HG03039 (cell line): ENCODE data around the gene OR52A5.
"Not testable (repeated sequence)": the region's sequence is repeated elsewhere in the genome, so short reads cannot be mapped to it uniquely, and the experiment has no call there.

ENCODE experiments used
- ATAC-seq: cut with Tn5 transposase; IDR thresholded peaks from one replicate; pipeline ENCODE4 v1.9.1; 2021; ENCODE audit warnings: mild to moderate bottlenecking, moderate library complexity; ENCODE audit not compliant: unreplicated experiment

Gene OR52A5

GRCh38 chr11:5137996-5138395 is at the start of gene OR52A5:
Gene OR52A5 (minus strand): TSS chr11:5138356. CDS start chr11:5132642, 5,714 bp downstream.
- ATAC-seq, result no peak

- ATAC-seq, result no peak
Observed at GRCh38 chr11:5178046-5178837, 40.1 kb upstream of the OR52A5 start.

DNA sequence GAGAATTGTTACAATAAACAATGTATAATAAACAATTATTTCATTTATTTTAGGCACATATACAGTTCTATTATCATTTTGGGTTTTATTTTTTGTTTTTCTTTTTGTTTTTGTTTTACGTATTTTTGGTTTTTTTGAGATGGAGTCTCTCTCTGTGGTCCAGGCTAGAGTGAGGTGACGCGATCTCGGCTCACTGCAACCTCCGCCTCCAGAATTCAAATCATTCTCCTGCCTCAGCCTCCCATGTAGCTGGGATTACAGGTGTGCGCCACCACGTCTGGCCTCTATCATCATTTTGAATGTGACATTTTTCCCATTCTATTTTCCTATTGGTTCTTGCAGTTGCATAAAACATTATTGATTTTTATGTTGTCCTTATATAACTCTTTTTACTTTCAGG is 36.8 kb upstream of the OR52A5 start:
- no peak for ATAC-seq

DNA sequence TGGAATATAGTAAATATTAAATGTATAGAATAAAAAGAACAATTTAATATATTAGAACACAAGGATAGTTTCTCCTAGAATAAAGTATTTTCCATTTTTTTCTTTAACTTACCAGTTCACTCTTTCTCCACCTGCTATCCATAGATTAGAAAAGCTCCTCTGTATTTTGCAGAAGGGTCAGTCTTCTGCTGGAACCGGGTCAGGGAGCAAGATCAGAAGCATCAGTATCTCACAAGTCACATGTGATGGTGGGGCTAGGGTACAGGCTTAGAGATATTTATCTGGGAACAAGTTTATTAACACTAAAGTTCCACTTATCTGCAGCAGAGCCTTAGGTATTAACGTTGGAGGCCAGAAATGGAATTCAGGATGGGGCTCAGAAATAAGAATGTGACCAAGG is 33.7 kb upstream of the OR52A5 start:
- ATAC-seq, result no peak

- not testable (repeated sequence) for ATAC-seq
Observed at GRCh38 chr11:5165898-5166297, 27.7 kb upstream of the OR52A5 start.

- not testable (repeated sequence) for ATAC-seq
Observed at GRCh38 chr11:5164807-5165206, 26.7 kb upstream of the OR52A5 start.

GRCh38 chr11:5161045-5161444 is 22.9 kb upstream of the OR52A5 start:
- not testable (repeated sequence) for ATAC-seq

DNA sequence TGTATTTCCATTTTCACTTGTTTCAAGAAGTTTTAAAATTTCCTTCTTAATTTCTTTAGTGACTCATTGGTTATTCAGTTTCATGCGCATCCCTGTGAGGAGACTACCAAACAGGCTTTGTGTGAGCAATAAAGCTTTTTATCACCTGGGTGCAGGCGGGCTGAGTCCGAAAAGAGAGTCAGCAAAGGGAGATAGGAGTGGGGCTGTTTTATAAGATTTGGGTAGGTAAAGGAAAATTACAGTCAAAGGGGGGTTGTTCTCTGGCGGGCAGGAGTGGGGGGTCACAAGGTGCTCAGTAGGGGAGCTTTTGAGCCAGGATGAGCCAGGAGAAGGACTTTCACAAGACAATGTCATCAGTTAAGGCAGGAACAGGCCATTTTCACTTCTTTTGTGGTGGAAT is 22.1 kb upstream of the OR52A5 start:
- not testable (repeated sequence) for ATAC-seq

DNA sequence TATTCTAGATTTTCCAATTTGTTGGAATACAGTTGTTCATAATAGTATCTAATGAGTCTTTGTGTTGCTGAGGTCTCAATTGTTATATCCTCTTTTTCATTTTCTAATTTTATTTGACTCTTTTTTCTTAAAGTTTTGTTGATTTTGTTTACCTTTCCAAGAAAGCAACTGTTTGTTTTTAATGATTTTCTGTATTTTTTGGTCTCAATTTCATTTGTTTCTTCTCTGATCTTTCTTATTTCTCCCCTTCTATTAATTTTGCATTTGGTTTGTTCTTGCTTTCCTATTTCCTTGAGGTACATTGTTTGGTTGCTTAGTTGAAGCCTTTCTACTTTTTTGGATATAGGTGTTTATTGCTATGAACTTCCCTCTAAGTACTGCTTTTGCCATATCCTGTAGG is 21.6 kb upstream of the OR52A5 start:
- ATAC-seq, result no peak

- no peak for ATAC-seq
Observed at GRCh38 chr11:5154657-5155056, 16.5 kb upstream of the OR52A5 start, which contains the start of gene OR52A1. Gene OR52A1 (minus strand): TSS chr11:5154757. CDS start chr11:5152369, 2,388 bp downstream.

GRCh38 chr11:5153574-5154431 is 15.6 kb upstream of the OR52A5 start:
- no peak for ATAC-seq

DNA sequence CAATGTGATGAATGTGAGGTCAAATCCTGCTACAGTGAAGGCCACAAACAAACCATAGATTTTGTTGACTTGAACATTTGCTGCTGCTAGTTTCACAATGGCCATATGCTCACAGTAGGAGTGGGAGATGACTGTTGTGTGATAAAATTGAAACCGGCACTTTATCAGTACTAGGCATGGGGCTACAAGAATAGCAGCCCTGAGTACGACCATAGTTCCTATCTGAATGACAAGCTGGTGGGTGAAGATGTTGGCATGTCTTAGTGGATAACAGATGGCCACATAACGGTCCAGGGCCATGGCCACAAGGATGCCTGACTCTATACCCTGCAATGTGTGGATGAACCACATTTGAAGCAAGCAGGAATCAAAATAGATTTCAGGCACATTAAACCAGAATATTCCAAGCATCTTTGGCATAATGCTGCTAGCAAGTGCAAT is 13.6 kb upstream of the OR52A5 start:
- ATAC-seq, result no peak

- not testable (repeated sequence) for ATAC-seq
Observed at GRCh38 chr11:5144206-5144605, 6.0 kb upstream of the OR52A5 start.

DNA sequence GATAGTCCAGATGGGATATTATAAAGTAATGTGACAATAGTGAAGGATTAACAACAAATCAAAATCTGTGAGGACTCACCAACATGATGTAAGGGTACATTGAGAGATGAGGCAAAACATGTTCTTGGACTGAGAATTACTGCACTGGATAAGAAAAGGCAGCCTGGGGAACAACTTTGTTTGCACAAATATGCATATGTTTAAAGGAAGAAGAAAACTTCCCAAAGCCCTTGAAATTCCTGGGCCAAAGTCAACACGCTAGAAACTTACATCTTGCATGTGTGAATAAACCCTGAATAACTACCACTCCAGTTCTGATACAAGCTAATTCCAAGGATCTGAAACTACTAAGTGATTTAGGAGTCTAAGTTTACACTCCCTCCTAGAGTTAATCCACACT is 1.1 kb downstream of the OR52A5 start:
- ATAC-seq, result no peak

- ATAC-seq, result no peak
Observed at GRCh38 chr11:5136261-5136660, 1.9 kb downstream of the OR52A5 start.

GRCh38 chr11:5131584-5132335 is 6.4 kb downstream of the OR52A5 start:
- no peak for ATAC-seq

GRCh38 chr11:5129457-5129877 is 8.7 kb downstream of the OR52A5 start:
- no peak for ATAC-seq

GRCh38 chr11:5124891-5125620 is 13.1 kb downstream of the OR52A5 start:
- ATAC-seq, result no peak

GRCh38 chr11:5123802-5124521 is 14.2 kb downstream of the OR52A5 start:
- ATAC-seq, result peak; percentile 87

- no peak for ATAC-seq
Observed at GRCh38 chr11:5118893-5119292, 19.3 kb downstream of the OR52A5 start.
